GM06990 (cell line): ENCODE data around the gene DZIP3.
A peak's percentile ranks its signal among the peaks of the same experiment; 100 is the strongest.

Experiments
- DNase-seq: peaks from one replicate; pipeline ENCODE4 v3.0.0-alpha.2; 2011; ENCODE audit not compliant: insufficient read length; ENCODE audit errors: extremely low read depth
- H3K27me3 ChIP-seq: replicated peaks from 2 replicates; pipeline ENCODE4 v1.6.0; 2011; ENCODE audit warnings: low read length; ENCODE audit not compliant: control insufficient read depth, insufficient read depth
- H3K36me3 ChIP-seq: 2 replicates; pipeline ENCODE4 v1.5.1; 2011; ENCODE audit warnings: low read length; ENCODE audit not compliant: control insufficient read depth, insufficient read depth
- H3K4me3 ChIP-seq: replicated peaks from 2 replicates; pipeline ENCODE4 v1.5.1; 2011; ENCODE audit warnings: low read depth, mild to moderate bottlenecking, control low read depth, low read length
- CTCF ChIP-seq: IDR thresholded peaks from 2 replicates; pipeline ENCODE4 v1.5.1; 2011; ENCODE audit warnings: low read length, control low read depth, mild to moderate bottlenecking, inconsistent platforms; ENCODE audit not compliant: insufficient read depth, poor library complexity, severe bottlenecking

DZIP3 gene

DNA sequence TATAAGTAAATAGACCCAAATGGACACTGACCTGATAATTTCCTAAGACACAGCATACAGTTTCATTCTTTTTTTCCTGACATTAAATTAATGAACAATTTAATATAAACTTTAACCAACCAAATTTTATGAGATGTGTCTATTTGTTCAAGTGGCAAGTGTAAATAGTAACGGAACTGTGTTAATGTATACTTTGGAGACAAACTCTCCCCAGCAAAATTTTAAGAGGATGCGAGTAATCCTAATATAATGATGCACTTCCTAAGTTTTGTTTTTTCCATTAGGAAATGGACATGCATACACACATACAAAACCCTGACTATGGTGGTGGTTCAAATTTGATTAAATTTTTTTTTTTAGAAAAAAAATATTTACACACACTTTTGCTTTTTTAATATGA lies 40.6 kb upstream of the DZIP3 start:
- no peak for TF ChIP-seq CTCF
- no peak for DNase-seq
- H3K27me3 ChIP-seq = no peaks in the 10 kb centered on the region
- no peak overlapping the region for H3K4me3 ChIP-seq
- no peaks in the 10 kb centered on the region; the same call in 1 of the 2 replicates for H3K36me3 ChIP-seq

GRCh38 chr3:108552267-108553159 lies 37.0 kb upstream of the DZIP3 start:
- no peaks in the 10 kb centered on the region for H3K27me3 ChIP-seq
- no peaks in the 10 kb centered on the region; the same call in 1 of the 2 replicates for H3K36me3 ChIP-seq
- no peak for DNase-seq
- H3K4me3 ChIP-seq = no peak overlapping the region
- peak; percentile 23 for TF ChIP-seq CTCF

DNA sequence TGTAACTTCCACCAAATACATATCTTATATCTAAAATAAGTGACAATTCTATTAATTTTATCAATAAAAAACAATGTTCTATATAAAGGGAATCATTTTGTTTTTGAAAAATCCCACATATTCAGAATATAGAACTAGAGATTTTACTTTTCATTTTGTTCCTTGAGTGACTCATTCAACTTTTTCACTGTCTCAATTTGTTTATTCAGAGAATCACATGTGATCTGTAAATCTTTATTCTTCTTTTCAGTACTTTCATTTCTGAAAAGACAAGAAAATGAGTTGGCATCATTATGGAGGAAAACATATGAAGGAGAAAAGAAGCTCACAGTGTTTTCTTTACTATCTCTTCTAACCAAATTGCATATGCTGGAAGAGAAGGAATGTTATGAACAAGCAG lies 35.3 kb upstream of the DZIP3 start:
- TF ChIP-seq CTCF = no peak
- DNase-seq = no peak
- Histone ChIP-seq H3K36me3 (peaks cover 2% of the 10 kb centered on the region; the same call in 1 of the 2 replicates), H3K27me3 (no peaks in the 10 kb centered on the region), H3K4me3 (no peak overlapping the region)

- no peaks in the 10 kb centered on the region for H3K27me3 ChIP-seq
- H3K4me3 ChIP-seq = no peak overlapping the region
- no peak for TF ChIP-seq CTCF
- DNase-seq = no peak
- peaks cover 2% of the 10 kb centered on the region for H3K36me3 ChIP-seq
These were observed 34.5 kb upstream of the DZIP3 start for GRCh38 chr3:108554913-108555571.

DNA sequence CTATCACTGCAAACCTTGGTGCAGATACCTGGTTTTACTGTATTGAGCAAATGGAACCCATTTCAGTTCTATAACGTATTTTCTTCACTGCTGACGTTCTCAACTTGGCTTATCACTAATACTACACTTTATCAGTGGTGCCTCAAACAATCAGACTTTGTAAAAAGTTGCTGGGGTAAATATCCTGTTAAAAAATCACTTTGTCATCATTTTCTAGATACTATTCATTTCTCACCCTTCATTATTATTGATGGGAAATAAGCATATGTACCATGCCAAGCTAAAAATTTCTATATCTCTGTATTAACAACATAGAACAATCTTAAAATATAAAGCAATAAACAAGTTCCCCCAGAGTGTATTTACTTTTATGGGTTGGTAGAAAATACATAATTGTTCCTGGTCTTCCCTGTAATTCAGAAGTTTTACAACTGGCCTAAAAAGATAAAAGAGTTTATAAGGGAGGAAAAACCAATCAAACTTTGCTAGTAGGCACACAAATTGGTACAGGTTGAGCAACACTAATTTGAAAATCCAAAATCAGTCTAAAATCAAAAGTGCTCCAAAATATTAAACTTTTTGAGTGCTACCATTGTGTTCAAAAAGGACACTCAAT lies 33.4 kb upstream of the DZIP3 start:
- peaks cover 2% of the 10 kb centered on the region for H3K36me3 ChIP-seq
- H3K27me3 ChIP-seq = no peaks in the 10 kb centered on the region
- TF ChIP-seq CTCF = no peak
- no peak for DNase-seq
- no peak overlapping the region for H3K4me3 ChIP-seq
